GM19351 (cell line): ENCODE data around the gene ATP13A4.

Experiments
- ATAC-seq: cut with Tn5 transposase; IDR thresholded peaks from one replicate; pipeline ENCODE4 v1.9.1; 2021; ENCODE audit warnings: mild to moderate bottlenecking, moderate library complexity; ENCODE audit not compliant: unreplicated experiment

Gene ATP13A4, protein sequence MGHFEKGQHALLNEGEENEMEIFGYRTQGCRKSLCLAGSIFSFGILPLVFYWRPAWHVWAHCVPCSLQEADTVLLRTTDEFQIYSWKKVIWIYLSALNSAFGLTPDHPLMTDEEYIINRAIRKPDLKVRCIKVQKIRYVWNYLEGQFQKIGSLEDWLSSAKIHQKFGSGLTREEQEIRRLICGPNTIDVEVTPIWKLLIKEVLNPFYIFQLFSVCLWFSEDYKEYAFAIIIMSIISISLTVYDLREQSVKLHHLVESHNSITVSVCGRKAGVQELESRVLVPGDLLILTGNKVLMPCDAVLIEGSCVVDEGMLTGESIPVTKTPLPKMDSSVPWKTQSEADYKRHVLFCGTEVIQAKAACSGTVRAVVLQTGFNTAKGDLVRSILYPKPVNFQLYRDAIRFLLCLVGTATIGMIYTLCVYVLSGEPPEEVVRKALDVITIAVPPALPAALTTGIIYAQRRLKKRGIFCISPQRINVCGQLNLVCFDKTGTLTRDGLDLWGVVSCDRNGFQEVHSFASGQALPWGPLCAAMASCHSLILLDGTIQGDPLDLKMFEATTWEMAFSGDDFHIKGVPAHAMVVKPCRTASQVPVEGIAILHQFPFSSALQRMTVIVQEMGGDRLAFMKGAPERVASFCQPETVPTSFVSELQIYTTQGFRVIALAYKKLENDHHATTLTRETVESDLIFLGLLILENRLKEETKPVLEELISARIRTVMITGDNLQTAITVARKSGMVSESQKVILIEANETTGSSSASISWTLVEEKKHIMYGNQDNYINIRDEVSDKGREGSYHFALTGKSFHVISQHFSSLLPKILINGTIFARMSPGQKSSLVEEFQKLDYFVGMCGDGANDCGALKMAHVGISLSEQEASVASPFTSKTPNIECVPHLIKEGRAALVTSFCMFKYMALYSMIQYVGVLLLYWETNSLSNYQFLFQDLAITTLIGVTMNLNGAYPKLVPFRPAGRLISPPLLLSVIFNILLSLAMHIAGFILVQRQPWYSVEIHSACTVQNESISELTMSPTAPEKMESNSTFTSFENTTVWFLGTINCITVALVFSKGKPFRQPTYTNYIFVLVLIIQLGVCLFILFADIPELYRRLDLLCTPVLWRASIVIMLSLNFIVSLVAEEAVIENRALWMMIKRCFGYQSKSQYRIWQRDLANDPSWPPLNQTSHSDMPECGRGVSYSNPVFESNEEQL

DNA sequence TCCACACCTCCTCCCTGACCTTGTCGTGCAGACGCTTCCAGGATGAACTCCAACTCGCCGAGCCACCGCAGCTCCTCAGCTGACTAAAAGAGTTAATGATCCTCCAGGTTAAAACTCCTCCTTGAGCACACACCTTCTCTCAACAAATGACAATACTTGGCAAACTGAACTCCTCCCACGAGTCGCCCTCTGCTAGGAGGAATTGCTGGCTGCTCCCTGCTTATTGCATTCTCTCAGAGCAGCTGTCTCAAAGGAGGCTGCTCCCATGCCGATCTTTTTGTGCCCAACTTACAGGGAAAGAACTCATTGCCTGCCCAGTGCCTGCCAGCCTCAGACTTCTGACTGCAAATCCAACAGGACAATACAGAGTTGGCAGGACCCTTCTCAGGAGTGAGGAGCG is at the start of gene ATP13A4:
Gene ATP13A4, minus strand, starts transcription at position 85 of the 400 bp plus-strand sequence. CDS start 96 bp downstream, outside the sequence.
- ATAC-seq: no peak

DNA sequence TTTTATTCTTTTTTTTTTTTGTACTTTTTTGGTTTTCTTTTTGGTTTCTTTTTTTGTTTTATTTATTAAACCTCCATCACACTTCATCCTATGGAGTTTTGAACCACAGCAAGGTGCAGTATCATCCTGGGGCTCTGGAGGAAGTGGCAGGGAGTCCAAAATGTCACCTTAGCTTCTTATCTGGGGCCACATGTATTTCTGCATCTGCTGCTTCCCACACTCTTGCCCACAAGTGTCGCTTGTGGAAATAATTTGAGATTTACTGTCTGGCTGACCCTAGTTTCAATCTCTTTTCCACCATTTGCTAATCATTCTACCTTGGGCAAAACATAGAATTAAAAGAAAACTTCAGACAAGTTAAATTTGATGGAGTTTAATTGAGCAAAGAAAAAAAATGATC is 44.7 kb upstream of the ATP13A4 start:
- ATAC-seq: no peak

DNA sequence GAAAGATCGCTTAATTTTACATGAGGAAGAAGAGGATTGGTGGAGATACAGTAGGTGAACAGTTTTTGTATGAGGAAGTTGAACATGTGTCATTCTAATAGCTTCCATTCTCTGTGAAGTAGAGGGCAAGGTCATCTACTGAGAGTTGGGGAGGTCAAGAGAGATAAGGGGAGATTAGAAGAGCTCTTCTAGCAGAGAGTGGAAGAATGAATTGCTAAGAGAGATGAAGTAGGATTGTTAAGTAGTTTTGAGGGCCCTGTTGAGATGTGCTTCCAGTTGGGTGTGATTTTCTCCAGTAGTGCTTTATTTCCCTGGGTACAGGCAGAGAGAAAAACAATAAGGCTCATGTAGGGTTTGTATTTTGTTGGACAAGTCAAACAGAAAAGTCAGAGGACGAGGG is 43.5 kb upstream of the ATP13A4 start:
- no peak for ATAC-seq

DNA sequence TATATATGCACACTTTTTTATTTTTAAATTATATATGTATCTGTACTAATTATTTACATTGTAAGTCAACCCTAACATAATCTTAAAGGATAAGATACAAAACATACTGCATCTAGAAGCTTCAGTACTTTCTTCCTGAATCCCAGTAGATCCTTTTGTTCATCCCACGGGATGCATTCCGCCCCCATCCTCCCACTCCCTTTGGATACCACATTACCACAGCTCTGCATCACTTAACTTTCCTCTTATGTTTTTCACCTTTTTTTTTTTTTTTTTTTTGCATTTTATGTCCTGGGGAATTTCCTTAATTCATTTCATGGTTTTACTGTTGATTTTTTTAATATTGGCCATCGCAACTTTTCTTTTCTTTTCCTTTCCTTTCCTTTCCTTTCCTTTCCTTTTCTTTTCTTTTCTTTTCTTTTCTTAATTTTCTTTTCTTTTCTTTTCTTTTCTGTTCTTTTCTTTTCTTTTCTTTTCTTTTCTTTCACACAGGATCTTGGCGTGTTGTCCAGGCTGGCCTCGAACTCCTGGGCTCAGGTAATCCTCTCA is 41.3 kb upstream of the ATP13A4 start:
- no peak for ATAC-seq

DNA sequence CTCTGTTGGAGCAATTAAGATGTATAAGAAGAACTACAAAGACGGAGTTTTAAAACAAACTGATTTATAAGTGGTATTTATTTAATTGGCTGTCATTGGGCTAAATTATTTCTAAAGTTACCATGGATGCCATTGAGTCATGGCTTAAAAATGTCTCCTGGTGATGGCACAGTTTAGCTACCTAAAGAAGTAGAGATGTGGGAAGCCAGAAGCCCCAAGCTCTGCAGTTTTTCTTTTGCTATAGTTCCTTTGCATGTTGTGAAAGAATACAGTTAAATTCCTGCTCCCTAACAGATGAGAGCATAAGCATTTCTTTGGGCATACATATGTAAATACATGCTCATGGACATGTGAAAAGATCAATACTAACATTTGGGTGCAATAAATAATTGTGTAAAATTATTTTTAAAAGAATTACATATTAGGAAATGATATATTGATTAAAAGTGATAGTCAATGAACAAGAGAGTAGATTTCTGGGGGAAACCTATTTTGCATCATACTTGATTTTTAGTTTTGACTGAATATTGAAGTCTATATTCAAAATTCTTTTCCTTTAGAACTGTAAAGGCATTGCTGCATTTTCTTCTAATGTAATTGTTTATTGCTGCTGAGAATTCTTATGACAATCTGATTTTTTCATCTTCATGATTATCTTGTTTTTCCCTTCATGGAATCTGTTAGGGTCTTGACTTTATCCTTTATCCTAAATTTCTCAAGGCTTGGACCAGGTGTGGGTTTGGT is 40.4 kb upstream of the ATP13A4 start:
- ATAC-seq: no peak

DNA sequence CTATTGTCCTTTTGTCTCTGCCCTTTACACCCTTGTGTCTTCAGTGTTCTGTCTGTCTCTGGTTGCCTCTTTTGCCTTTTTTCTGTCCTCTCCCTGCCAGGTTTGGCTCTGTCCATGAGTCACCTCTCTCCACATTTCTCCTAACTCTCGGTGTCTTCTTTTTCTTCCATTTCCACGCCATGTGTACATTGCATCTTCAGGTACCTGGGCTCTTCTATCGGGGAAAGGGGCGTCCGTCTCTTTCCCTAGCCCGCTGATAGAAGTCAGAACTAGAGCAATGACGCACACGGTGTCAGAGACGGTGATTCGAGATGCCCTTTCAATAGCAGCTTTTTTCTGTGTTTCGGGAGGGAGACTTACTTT is 39.0 kb upstream of the ATP13A4 start:
- peak; percentile 19 for ATAC-seq

DNA sequence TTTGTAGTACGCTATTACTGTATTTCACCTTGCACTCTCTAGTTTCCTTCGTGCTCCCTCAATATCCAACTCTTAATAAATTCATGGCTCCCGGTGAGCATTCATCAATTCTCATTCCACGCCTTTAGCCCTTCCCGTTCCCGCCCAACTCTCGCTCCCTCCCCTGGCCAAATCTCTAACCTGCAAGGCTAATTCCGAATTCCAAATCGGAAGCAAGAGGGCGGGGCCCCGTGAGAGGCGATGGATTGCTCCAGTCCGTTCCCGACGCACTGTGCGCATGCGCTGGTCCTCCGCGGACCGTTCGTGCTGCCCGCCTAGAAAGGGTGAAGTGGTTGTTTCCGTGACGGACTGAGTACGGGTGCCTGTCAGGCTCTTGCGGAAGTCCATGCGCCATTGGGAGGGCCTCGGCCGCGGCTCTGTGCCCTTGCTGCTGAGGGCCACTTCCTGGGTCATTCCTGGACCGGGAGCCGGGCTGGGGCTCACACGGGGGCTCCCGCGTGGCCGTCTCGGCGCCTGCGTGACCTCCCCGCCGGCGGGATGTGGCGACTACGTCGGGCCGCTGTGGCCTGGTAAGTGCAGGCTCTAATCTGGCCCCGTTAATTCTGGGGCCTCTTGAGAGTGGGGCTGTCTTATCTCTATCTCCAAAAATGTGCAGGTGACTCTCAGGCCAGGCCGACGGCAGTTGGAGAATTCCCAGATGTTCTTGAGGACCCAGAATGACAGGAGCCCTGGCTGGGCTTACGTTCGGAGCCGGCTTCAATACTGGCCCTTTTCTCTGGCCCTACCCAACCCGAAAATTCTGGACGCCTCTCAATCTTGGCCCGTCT is 38.4 kb upstream of the ATP13A4 start, which contains the start of gene OPA1:
Gene OPA1, plus strand, starts transcription at position 368 of the 827 bp plus-strand sequence. Its CDS starts 170 bp downstream, at position 538.
- ATAC-seq: peak; percentile 96

DNA sequence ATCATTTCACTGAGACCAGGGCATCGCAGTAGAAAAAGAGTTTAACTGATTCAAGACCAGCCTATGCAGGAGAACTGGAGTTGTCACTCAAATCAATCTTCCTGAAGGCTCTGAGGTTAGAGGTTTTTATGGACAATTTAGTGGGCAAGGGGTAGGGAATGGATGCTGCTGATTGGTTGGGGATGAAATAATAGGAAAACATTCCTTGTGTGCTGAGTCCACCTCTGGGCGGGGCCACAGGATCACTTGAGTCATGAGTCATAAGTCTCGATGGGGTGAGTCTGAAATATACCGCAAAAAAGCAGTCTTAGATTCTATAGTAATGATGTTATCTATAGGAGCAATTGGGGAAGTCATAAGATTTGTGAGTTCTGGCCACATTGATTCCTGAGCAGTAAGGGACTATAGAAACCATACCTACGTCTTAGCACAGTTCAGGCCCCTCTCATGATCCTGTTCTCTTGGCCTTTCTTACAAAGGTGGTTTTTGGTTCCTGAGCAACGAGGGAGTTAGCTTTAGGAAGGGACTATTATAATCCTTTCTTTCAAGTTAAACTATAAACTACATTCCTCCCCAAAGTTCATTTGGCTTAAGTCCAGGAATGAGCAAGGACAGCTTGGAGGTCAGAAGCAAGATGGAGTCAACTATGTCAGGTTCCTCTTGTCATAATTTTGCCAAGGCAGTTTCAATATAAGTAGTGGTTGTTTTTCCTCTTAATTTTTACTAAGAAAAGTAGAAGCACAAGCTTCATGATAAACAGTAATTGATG is 35.6 kb upstream of the ATP13A4 start:
- no peak for ATAC-seq

DNA sequence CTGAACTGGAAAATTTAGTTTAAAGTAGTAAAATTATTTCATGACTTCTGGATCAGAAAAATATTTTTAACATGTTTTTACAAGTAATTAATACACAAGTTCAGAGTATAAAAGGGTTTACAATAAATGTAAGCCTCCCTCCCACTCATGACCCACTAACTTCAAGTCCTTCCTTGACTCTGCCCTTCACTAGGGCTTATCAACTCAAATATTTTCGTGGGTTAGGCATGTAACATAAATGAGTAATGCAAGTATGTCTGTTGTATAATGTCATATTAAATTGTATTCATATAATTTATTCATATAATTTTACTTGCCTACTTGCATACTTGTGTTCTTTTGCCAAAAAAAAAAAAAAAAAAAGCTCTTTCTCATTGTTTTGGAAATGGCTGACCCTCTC is 34.9 kb upstream of the ATP13A4 start:
- no peak for ATAC-seq

DNA sequence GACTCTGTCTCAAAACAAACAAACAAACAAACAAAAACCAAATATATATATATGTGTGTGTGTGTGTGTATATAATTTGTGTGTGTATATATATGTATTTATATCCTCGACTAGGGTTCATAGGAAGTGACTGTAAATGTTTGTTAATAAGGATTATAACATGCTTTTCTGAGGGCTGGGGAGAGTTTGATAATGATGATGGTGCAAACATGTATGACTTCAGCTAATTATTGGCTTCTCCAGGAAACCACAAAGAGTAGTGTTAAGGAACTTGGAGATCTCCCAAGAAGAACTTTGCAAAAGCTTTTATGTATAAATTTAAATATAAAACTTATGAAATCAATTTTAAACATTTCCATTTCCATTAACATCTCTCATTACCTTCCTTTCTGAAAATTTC is 34.4 kb upstream of the ATP13A4 start:
- no peak for ATAC-seq

DNA sequence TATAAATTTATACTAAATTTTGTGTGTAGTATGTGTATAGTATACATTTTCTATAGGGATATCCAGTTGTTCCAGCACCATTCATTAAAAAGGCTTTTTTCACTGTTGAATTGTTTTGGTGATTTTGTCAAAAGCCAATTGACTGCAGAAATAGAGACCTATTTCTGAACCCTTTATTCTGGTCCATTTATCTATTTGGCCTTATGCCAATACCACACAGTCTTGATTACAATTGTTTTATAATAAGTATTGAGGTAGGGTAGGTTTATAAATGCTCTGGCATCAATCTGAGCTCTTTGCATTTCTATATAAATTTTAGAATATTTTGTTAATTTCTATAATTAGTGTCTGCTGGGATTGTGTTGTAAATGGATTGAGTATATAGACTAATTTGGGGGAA is 31.8 kb upstream of the ATP13A4 start:
- ATAC-seq: no peak

DNA sequence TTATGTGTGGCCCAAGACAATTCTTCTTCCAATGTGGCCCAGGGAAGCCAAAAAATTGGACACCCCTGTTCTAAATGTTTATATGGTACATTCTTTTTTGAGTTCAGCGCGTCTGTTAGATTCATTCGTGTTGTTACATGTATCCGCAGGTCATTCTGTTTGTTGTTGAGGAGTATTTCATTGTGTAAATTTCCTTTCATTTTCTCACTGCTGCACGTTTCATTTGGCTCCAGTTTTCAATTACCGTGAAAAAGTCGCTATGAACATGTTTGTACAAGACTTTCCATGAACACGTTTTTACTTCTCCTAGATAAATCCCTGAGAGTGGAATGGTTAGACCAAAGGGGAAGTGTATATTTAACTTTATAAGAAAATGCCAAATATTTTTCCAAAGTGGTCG is 30.8 kb upstream of the ATP13A4 start:
- ATAC-seq: no peak

DNA sequence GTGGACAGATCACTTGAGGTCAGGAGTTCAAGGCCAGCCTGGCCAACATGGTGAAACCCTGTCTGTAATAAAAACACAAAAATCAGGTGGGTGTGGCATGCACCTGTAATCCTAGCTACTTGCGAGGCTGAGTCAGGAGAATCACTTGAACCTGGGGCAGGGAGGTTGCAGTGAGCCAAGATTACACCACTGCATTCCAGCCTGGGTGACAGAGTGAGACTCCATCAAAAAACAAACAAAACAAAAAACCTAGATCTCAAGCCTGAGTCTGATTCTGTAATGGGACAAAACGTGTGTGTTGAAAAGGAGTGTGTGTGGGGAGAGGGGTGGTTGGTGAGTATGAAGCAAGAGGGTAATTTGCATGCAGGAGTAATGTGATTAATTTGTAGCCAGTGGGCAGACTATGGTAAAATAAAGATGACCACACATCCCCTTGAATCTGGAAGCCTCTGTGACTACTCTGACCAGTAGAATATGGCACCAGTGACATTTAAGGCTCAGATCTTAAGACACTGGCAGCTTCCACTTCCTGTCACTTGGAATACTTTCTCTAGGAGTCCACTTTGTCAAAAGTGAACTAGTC is 19.9 kb upstream of the ATP13A4 start:
- no peak for ATAC-seq

DNA sequence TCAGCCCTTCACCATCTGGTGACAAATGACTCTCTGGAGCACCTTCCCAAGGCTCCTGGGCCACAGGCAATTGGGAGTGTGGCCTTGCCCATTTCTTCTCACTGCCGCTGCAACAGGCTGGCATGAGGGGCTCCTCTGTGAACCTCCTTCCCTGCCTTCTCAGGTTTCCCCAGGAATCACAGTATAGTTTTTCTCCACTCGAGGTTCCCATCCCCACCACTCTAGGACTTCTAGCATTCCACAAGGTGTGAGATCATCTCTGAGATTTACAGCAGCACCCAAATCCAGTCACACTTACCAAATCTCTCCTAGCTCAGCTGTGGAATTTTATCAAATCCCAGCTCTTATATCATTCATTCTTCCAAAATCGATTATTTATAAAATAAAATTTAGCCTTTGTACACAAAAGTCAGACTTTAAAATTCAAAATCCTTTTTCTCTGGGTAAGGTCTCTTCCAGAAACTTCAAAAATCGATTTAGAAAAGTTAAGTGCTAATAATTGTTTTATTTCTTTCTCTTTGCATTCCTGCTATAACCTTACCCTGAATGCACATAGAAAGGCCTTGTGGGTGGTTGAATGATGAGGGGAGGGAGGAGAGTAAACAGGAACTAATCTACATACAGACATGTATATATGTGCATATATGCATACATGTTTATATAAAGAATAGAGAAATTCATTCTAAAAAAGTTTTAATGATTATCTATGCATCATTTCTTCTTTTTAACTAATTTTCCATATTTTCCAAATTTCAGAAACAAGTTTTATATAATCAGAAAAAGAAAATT is 18.9 kb upstream of the ATP13A4 start:
- no peak for ATAC-seq

DNA sequence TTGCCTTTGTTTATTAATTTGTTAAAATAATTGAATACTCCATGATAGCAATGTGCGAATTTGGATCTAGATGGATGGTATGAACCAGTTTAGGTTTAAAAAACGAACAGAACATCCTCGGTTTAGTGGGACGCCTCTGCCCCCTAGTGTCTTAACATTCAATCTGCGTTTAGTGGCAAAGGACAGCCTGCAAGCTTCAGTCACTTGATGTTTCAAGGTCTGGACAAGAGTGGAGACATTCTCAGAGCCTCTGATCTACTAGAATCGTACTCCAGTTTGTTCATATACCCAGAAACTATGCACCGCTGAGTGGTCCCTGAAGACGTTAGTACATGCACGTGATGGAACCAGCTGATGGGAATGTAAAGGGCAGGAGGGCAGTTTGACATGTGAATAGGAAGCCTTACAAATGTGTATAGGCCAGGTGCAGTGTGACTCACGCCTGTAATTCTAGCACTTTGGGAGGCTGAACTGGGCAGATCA is 17.8 kb upstream of the ATP13A4 start:
- ATAC-seq: peak; percentile 91

DNA sequence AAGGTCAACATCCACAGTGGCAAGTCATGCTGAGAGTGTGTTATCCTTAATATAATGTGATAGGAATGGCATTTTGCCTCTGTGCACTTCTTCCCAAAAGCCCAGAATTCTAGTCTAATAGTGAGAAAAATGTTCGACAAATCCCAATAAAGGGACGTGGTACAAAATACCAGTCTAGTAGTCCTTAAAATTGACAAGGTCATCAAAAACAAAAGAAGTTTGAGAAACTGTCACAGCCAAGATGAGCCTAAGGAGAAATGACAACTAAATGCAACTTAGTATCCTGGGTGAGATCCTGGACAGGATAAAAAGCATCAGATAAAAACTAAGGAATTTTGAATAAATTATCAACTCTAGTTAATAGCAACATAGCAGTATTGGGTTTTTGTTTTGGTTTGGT is 14.4 kb upstream of the ATP13A4 start:
- ATAC-seq: no peak

DNA sequence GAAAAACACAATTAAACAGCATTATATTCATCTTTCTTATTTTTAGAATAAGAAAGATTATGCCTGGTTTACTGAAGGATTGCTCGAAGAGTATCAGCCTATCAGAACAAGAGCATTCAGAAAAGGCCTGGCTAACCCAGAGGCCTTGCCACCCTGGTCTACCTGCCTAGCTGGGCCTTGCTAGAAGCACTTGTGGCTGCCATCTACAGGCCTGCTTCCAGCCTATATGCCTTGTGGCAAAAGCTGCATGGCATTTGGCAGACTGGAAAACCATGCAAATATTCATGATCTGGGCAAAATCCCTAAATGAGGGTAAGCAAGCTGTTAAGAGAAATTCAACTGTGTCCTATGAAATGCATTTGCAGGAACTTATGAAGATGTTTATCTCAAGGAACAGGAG is 9.3 kb upstream of the ATP13A4 start:
- ATAC-seq: no peak
